Nephron progenitor cell (in vitro differentiated cells): ENCODE data around the gene DHDDS.

Source experiments
- DNase-seq: peaks from one replicate; pipeline ENCODE4 v3.0.0; 2021
- H3K27ac Mint-ChIP-seq: 2 replicates; pipeline ENCODE4 v1.8.0; 2021; ENCODE audit warnings: mild to moderate bottlenecking, moderate library complexity, mixed read lengths
- H3K27me3 Mint-ChIP-seq: 2 replicates; pipeline ENCODE4 v1.8.0; 2021; ENCODE audit warnings: mild to moderate bottlenecking, low read depth, mixed read lengths; ENCODE audit not compliant: poor library complexity
- H3K36me3 Mint-ChIP-seq: 2 replicates; pipeline ENCODE4 v1.8.0; 2021; ENCODE audit warnings: low read depth, mixed read lengths
- H3K4me1 Mint-ChIP-seq: 2 replicates; pipeline ENCODE4 v1.8.0; 2021; ENCODE audit warnings: mixed read lengths
- H3K4me3 Mint-ChIP-seq: 2 replicates; pipeline ENCODE4 v1.8.0; 2021; ENCODE audit warnings: mild to moderate bottlenecking, moderate library complexity, mixed read lengths
- H3K9me3 Mint-ChIP-seq: 2 replicates; pipeline ENCODE4 v1.8.0; 2021; ENCODE audit warnings: mild to moderate bottlenecking, moderate library complexity, mixed read lengths
- TF ChIP-seq, protein P1 (sequence below): fragments of 200-600 bp; sonication (generic); IDR thresholded peaks from 2 replicates; pipeline ENCODE4 v1.5.0; 2021; ENCODE audit warnings: antibody characterized with exemption

DHDDS gene

DNA sequence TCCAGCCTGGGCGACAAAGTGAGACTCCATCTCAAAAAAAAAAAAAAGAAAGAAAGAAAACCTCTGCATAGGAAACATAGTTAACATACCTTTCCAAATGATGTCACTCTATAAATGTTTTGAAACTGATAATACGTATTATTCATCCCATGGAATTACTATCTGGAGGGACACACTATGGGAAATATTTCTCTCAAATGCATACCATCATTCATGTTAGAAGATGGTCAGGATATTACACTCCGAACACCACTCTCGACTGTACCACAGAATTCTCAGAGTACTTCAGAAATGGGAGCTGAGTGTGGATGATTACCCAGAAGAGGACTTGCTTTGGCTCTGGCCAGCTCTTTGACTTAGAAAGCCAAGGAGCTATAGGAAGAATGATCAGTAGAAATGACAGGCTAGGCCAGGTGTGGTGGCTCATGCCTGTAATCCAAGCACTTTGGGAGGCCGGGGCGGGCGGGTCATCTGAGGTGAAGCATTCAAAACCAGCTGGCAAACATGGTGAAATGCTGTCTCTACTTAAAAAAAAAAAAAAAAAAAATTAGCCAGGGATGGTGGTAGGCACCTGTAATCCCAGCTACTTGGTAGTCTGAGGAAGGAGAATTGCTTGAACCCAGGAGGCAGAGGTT, 26.7 kb upstream of the DHDDS start:
- peaks cover 8% of the 10 kb centered on the region for H3K27me3 Mint-ChIP-seq
- TF ChIP-seq, protein P1, sequence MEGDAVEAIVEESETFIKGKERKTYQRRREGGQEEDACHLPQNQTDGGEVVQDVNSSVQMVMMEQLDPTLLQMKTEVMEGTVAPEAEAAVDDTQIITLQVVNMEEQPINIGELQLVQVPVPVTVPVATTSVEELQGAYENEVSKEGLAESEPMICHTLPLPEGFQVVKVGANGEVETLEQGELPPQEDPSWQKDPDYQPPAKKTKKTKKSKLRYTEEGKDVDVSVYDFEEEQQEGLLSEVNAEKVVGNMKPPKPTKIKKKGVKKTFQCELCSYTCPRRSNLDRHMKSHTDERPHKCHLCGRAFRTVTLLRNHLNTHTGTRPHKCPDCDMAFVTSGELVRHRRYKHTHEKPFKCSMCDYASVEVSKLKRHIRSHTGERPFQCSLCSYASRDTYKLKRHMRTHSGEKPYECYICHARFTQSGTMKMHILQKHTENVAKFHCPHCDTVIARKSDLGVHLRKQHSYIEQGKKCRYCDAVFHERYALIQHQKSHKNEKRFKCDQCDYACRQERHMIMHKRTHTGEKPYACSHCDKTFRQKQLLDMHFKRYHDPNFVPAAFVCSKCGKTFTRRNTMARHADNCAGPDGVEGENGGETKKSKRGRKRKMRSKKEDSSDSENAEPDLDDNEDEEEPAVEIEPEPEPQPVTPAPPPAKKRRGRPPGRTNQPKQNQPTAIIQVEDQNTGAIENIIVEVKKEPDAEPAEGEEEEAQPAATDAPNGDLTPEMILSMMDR: no peak
- DNase-seq: no peak
- H3K27ac Mint-ChIP-seq: no peak overlapping the region
- H3K36me3 Mint-ChIP-seq: no peaks in the 10 kb centered on the region
- no peaks in the 10 kb centered on the region for H3K9me3 Mint-ChIP-seq
- peaks cover 35% of the 10 kb centered on the region for H3K4me1 Mint-ChIP-seq
- no peak overlapping the region for H3K4me3 Mint-ChIP-seq

DNA sequence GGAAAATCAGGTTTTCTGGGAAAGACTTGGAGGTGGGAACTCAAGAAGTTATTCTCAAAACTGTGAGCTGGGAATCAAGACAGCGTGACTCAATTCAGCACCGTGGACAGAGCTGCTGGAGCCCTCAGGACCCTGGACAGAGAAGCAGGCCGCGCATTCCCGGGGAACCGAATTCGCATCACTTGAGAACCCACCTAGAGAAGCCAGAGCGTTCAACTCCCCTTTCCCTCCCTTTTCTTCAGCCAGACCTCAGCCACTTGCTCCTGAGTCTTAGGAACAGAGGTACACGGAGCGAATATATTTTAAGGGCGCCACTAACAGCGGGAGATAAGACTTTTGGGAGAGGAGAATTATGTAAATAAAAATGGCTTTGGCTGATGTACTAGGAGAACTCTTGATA, 23.5 kb upstream of the DHDDS start:
- peak overlapping the region; percentile 92 for H3K27ac Mint-ChIP-seq
- peaks cover 13% of the 10 kb centered on the region for H3K36me3 Mint-ChIP-seq
- H3K4me3 Mint-ChIP-seq: peak overlapping the region; percentile 98
- peaks cover 6% of the 10 kb centered on the region for H3K27me3 Mint-ChIP-seq
- TF ChIP-seq, protein P1: no peak
- peaks cover 46% of the 10 kb centered on the region for H3K4me1 Mint-ChIP-seq
- DNase-seq: peak; percentile 96
- H3K9me3 Mint-ChIP-seq: no peaks in the 10 kb centered on the region

DNA sequence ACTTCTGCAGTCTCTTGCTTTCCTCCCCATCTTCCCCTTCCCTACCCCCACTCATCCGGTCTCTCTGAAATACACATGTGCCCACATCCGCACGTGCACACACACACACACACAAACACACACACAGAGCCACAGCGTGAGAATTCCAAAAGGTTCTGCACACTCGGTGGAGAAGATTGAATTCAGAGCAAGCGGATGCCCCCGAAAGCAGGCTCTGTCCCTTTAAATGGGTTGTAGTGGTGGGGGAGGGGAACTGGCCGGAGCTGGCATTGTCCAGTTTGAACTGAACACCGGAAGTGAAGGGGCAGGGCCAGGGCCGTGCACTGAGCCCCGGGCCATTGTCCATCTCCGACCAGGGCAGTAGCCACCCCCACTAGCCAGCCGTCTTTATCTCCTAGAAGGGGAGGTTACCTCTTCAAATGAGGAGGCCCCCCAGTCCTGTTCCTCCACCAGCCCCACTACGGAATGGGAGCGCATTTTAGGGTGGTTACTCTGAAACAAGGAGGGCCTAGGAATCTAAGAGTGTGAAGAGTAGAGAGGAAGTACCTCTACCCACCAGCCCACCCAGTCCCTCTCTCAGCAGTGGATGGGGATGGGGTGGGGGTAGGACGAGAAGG, 22.8 kb upstream of the DHDDS start:
- H3K9me3 Mint-ChIP-seq: no peaks in the 10 kb centered on the region
- TF ChIP-seq, protein P1: no peak
- H3K27ac Mint-ChIP-seq: peak overlapping the region; percentile 97
- H3K4me1 Mint-ChIP-seq: peaks cover 46% of the 10 kb centered on the region
- DNase-seq: peak; percentile 82
- peaks cover 1% of the 10 kb centered on the region for H3K27me3 Mint-ChIP-seq
- peaks cover 19% of the 10 kb centered on the region for H3K36me3 Mint-ChIP-seq
- H3K4me3 Mint-ChIP-seq: peak overlapping the region; percentile 98

DNA sequence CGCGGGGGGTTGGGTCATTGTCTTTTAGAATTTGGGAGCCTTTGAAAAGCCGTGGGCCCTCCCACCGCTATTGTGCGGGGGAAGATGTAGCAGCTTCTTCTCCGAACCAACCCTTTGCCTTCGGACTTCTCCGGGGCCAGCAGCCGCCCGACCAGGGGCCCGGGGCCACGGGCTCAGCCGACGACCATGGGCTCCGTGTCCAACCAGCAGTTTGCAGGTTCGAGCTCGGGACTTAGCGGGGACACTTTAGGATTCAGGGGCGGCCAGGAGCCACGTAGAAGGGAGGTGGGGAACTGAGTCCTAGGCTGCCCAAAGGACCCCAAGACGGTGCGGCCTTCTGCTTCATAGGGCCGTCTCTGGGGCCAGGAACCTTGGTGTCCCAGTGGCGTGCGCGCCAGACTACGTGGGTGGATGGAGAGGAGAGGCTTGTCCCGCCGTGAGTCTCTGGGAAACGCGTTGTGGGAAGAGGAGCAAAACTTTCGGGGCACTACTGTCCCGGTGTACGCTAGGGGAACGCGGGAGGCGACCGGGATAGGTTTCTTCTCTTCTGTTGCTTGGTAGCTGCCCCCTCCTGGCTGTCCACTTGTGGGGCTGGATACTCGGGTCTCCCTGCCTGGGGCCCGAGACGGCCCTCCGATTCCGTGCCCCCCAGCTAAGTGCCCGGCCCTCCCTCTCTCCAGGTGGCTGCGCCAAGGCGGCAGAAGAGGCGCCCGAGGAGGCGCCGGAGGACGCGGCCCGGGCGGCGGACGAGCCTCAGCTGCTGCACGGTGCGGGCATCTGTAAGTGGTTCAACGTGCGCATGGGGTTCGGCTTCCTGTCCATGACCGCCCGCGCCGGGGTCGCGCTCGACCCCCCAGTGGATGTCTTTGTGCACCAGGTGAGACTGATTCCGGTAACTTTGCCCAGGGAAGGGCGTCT, 21.2 kb upstream of the DHDDS start, which contains the start of gene LIN28A:
Gene LIN28A (plus strand): TSS at position 112 of the 918 bp plus-strand sequence. CDS start 75 bp downstream, at position 187.
- H3K9me3 Mint-ChIP-seq: no peaks in the 10 kb centered on the region
- TF ChIP-seq, protein P1: no peak
- DNase-seq: peak; percentile 53
- peaks cover 60% of the 10 kb centered on the region for H3K4me1 Mint-ChIP-seq
- peak within 1 kb of the TSS; percentile 98 for H3K4me3 Mint-ChIP-seq
- H3K27ac Mint-ChIP-seq: peak within 1 kb of the TSS; percentile 97
- no peaks in the 10 kb centered on the region for H3K27me3 Mint-ChIP-seq
- H3K36me3 Mint-ChIP-seq: peaks cover 33% of the 10 kb centered on the region

DNA sequence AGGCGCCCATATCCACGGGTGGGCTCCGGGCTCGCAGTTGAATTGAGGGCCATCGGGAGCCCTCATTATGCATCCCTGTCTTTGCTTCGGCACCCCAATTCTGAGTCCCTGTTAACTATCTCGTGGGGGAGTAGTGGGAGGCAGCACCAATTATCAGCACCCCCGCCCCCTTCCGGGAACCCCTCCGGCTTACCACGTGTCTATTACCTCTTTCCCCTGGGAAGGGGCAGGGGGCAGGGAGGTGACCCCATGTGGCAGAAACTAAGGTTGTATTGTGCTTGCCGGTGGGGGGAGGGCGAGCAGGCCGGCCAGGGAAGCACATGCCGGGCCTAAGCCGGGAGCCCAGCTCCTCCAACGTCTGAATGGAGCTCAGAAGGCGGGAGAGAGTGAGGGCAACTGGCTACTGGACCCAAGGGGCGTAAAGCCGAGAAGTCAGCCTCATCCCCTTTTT, 20.5 kb upstream of the DHDDS start:
- H3K27ac Mint-ChIP-seq: peak overlapping the region; percentile 97
- H3K27me3 Mint-ChIP-seq: no peaks in the 10 kb centered on the region
- peaks cover 65% of the 10 kb centered on the region for H3K4me1 Mint-ChIP-seq
- H3K36me3 Mint-ChIP-seq: peaks cover 33% of the 10 kb centered on the region
- DNase-seq: peak; percentile 56
- no peaks in the 10 kb centered on the region for H3K9me3 Mint-ChIP-seq
- TF ChIP-seq, protein P1: no peak
- H3K4me3 Mint-ChIP-seq: peak overlapping the region; percentile 98
